Right renal cortex interstitium (tissue), 3 donors: ENCODE data around the gene EFNB2. TPM values are rescaled to one million over a fixed set of nuclear protein-coding genes. Genes with fewer than 3 reads are reported as not detected.

Source experiments
- DNase-seq, 3 donors: peaks; one replicate each; pipeline ENCODE4 v3.0.0-alpha.2; 2013; ENCODE audit warnings: low read depth in 3 of 3, low spot score in 2 of 3
- polyA plus RNA-seq, 3 donors: library from polyadenylated mRNA; unstranded; fragments of 120-200 nt; gene quantifications; one replicate each; pipeline ENCODE4 v1.2.1, GENCODE V29; 2013; ENCODE audit not compliant: insufficient read length in 3 of 3

EFNB2 gene
- polyA plus RNA-seq, 3 donors = 137 to 149 (median 149) TPM

DNA sequence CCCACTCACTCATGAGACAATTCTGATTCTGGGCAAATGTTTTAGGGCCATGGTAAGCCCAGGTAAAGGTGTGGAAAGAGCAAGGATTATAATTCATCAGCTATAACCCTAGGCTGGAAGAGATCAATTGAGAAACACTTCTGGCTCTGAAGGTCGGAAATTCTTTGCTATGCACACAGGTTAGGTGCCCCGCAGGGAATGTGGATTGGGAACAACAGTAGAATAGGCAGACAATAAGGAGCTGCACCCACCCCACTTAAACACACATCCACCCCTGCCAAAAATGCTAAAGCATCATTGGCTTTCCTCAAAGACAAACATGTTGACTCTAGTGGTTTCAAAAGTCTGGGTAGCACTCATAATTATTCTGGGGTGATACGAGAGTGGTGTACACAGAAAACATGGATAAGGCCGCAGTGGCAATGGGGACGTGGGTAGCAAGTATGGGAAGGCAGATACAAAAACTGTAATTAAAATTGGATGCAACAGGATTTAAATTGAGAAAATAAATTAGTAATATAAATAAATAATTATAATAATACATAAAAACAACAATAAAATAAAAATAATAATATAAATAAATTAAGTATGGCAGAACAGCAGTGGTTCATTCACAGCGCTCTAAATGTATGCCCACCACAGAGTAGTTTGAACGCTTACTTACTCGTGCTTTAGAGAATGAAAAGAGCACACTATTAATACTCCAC lies 8.6 kb downstream of the EFNB2 start:
- no peak for DNase-seq

DNA sequence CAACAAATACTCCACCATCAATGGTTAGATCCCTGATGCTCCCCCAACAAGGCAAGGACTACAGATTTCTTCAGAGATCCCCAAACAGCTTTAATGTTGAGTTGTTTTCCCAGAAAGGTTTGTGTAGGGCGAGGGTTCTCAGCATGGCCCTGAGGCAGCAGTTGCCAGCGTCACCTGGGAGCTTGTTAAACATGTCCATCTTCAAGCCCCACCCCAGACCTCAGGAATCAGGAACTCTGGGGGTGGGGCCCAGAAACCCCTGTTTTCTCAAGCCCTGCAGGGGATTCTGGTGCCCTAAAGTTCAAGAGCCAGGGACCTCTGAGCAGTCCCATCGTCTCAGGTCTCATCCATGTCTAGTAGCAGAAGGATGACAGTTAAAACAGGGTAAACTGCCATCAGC lies 9.6 kb downstream of the EFNB2 start:
- no peak for DNase-seq

DNA sequence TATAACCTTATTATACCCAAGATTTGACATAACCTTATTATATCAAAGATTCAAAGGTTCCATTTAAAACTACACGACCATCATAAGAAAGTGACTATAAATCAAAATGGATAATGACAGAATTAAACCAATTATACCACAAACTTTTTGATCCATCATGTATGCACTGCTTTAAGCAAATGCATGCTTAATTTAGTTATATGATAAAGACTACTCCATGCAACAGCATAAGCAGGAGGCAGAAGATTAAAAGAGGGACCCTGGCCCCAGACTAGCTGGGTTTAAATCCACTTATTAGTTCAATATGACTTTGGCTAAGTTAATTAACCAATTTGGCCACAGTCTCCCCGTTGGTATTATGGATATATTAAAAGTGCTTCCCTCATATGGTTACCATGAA lies 11.4 kb downstream of the EFNB2 start:
- no peak for DNase-seq

DNA sequence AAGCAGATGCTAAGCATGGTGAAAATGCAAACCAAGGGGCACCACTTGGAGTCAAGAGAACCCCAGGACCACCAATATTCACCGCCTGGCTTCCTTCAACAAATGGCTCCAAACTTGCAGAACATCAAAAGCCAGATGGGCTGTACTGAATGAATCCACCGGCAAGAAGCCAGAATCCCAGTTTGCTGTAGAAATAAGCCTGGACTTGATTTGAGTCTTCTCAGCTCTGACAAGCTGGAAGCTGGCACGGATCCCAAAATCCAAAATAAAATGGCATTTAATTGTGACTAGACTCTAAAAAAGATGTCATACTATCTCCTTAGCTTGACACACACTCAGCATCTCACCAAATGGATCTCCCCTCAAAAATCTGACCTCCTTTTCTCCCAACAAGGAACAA lies 11.9 kb downstream of the EFNB2 start:
- no peak for DNase-seq

DNA sequence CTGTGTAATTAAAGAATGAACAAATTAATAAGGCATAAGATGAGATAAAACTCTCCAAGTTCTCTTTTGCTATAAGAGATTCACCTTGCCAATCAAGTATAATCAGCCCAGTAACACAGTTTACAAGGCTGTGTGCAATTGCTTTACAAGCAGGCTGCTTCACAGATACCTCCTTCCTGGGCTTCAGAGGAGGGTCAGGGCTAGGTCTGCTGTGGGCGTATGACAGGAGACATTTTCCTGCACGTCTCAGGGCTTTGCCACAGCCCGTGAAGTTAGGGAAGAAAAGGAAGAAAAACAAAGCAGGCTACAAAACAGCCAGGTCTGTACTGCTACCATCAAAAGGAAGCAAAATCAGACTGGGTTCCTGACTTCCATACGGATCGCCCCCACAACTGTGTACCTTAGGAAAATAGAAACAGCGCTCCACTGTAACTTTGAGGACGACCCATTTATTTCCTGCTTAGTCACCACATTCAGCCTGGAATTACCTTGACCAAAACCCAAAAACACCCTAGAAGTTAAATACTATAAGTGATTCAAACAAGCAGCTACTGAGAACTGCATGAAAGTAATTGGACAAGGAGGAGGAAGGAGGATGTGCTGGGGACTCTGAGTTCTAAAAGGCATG lies 12.4 kb downstream of the EFNB2 start:
- no peak for DNase-seq

DNA sequence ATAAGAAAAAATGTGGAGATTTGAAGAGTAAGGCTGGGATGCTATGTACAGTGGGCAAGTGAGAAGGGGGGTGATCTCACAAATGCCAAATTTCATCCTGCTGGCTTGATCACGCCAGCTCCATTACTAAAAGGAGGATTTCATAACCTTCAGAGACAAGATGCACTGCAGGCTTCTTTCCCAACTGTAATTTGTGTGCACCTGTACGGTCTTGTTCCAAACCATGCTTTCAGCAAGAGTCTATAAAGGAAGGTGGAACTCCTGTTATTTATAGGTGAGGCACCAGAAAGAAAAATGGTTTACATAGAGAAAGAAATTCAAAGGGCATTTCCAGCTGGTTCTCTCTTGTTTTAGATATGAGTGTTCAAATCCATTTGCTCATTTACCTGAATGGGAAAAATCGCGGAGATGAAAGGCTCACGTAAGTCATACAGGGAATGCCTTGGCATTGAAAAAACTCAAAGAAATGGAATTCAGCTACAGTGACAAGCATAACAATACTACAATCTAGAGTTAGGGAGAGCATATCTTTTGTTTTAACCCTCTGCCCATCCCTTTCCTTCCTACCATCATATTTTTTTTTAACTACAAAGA lies 13.3 kb downstream of the EFNB2 start:
- no peak for DNase-seq

DNA sequence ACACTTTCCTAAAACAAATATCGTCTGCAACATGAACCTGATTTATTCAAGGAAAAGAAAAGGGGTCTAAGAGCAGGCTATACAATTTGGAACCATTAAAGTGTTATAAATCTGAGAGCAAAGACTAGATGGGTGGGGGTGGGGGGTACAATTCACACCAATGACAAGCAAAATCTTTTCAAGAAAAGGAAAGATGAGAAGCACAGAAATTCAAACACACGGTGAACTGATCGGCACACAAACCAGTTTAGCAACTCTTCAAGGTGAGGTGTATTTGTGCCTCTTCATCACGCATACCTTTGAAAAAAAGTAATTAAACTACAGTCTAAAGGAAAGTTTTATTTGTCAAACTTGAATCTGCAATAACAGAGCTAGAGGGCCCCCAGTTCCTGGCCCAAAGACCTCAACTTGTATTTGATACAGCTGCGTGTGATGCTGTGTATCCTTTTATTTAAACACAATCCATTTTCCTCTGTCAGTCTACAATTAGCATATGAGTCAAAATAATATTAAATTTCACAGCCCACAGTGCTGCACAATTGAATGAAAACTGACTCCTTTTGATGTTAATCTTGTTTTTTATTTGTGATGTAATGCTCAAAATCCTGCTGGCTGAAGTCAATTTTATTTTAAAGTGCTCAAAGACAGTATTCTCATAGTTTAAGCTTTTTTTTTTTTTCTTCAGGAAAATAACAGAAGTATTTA lies 14.2 kb downstream of the EFNB2 start:
- DNase-seq = no peak

DNA sequence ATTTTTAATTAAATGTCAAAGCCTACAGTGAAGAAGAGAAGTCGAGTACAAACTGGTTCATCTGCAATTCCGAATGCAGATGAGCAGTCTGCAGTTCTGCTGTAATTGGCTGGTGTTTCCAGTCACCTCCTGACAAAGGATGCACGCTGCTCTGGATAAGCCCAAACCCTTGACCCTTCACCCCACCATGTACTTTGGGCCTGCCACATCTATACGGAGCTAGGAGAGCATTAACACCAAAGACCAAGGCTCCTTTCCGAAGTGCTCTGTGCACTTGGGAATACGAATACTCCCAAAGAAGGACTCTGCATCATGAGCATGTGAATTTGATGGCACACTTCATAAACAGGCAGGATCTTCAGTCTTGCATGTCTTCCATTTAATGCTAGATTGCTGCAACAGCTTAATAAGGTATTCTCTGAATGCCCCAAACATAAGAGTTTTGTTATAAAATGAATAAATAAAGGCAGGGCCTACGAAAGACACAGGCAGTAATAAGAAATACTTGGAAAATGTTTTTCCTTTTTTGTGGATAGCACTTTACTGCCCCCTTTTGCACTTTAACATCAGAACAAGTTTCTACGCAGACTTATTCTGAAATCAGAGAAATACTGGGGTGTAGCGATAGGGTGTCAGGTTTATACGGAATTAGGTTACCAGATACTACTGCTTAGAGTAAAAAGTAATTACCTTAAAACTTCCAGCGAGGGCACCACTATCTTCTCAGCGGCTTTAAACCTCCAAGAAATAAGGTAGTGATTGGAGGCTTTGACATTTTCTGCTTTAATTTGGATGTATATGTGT lies 15.0 kb downstream of the EFNB2 start:
- peak in 1 of 3 donors; percentile 43 for DNase-seq

DNA sequence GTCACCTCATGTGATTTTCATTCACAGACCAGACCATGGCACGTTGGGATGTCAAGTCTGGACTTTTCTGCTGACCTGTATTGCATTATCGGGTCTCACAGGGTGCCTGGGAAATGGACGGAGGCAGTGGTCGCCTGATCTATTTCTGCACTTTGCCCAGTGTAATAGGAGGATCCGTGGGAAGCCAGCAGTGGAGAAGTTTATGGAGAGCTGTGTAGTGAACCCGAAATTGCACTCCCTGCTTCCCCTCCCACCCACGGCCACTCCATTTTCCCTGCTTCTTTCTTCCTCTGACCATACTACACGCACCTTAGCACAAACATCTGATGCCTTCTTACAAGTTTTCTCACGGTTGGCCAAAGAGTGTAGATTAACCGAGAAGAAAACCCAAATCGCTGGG lies 16.9 kb downstream of the EFNB2 start:
- no peak for DNase-seq

DNA sequence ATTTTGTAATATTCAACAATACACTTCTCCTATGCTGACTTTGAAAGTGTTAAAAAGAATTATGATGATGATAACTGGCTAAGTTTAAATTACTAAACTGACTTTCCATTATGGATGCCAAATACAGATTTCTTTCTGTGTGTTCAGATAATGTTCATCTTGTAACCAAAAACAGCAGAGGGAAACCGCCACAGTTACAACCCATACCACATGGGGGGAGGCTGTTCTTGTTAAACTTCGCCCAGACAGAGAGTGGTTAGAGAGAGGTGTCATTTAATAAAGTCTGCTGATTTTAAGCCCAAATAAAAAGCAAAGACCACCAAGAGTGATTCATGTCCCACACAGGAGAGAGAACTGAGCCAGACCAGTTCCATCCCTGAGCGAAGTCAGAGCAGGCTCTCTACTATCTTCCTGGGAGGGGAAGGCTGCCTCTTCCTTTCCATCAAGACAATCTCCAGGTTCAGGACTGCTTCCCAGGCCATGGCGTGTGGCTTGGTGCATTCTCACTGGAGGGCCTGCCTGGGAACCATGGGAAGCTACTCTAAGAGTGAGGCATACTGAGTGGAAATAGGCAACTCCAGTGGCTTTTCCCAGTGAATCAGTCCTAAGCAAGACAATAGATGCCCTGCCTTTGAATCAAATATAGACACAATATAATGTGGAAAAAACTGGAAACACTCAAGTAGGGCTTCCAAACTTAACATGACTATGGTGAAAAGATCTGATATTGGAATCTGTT lies 18.2 kb downstream of the EFNB2 start:
- DNase-seq = no peak

DNA sequence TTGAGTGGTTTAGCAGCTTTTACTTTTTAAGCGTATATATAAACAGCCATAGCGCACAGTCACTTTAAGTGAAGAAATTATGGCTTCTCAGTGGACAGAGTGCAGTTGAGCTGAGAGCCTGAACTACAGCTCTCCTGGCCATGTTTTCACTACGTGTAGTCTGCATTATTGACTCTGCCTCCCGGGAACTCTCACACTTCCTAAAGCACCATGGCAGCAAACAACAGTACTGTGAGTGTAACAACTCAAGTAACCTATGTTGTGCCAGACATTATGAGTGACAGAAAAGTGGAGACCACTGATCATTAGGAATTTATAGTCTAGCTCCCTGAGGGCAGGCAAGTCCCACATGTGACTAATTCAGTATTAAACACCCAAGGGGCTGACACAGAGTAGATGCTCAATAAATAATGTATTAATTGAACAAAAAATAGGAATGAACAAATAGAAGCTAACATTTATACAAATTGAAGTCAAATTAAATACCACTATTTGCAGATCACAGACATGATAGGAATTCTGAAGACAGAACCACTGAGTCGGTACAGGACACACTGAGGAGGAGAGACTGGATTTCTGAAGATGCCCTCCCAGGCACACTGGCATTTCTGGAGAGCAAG lies 19.7 kb downstream of the EFNB2 start:
- DNase-seq = no peak

DNA sequence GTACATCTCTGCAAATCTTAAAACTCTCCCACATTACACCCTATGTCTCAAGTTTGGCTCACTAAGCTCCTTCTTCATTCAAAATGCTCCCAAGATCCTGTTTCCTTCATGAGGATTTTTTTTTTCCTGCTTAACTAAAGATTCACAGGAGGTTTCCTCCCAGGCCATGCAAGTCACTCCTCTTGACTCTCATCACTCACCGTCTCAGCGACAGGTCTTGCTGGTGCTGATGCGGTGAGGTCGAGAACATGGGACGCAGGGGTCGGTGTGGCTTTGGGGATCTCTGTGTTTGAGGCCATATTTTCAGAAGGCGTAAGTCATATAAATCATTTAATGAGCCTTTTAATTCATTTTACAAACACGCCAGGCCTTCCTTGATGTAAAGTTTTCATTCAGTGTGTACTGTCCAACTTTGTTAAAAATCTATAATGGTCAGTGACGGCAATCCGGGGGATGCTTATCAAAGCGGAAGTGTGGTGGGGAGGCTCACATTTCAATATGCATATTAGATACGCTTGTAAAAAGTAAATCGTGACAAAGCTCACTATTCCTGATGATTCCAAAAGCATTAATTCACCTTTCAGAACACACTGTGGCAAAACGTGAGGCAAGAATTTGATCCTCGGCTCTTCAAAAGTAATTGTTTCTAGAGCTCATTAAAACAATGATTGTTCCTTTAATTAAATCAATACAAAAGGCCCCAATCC lies 20.4 kb downstream of the EFNB2 start:
- DNase-seq = no peak

DNA sequence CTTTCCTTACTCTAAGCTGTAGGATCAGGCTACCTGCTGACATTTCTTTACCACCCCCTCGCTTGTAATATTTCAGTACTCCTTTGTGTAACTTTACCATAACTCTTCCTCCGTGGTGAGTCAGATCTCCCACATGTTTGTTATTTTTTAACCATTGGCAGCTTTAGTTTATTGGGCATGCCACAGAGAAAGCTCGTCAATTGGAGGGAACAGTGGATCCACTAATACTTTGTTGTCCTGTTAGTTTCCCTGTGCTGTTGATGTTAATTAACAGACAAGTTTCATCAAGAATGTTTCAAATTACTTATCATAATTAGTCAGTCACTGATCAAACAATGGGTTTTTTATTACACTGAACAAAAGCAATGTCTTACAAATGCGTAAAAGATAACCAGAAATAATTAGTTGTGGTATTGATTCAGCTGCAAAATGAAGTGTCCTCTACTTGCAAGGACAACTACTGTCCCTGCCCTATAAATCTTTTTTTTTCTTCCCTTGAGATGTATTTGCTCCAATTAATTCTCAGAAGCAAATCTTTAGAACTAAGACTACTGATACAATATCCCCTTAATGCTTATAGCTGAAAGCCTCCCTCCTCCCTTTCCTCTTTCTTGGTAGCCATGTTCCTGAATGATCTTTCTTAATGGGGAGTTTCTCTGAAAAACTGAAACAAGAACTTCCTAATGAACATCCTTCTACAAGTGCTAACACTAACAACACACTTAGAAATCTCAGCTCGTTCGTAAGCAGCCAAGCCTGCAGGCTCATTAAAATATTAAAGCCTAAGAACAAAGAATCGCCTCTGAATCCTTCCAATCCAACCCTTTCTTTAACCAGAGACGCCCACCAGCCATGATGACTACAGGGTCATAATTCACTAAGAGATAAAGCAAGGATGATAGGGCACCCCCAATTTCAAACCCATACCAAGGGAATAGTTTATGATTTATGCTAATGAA lies 22.2 kb downstream of the EFNB2 start:
- no peak for DNase-seq

DNA sequence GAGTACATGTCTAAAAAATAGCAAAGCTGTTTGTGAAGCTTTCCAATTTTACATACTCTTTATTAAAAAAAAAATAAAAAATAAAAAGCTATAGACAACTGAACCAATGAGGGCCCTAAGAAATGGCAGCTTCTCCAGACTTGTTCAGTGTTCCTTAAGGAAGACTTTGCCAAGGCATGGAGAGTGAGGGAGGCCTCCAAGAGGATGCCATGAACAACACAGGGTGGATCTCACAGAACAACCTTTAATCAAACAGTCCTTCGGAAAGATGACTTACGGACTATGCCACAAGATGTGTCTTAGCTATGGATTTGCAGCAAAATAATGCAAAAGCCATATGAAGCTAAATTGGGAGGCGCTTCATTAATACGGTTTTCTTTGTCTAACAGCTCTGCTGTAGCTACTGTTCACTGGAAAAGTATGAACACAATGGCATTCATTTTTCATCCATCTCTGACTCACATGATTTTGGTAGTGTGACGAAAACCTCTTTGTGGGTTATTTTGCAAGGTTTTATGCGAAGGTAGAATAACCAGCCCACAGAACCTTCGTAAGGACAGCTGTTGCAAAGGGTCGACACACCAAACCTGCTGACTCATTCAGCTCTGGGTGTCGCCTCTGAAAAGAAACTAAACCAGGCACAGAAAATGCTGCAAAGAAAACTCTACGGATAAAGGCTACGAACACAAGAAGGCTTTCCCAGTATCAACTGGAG lies 27.7 kb downstream of the EFNB2 start:
- DNase-seq = no peak

DNA sequence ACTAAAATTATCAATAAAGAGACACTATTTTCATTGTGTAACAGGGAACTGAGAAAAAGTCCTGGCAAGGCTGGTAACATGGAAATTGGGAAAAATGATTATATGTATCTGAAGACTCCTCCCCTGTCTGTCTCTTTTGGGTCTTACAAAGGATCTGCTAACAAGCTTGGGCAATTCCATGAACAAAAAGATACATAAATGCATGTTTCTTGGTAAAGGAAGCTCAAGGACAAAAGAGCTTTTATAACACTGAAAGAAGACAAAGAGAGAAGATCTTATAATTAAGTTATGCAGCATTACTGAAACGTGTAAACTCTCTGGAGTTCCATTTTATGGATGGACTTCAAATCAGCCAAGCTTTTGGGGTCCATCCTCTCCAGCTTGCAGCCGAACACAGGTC lies 29.2 kb downstream of the EFNB2 start:
- DNase-seq = no peak

DNA sequence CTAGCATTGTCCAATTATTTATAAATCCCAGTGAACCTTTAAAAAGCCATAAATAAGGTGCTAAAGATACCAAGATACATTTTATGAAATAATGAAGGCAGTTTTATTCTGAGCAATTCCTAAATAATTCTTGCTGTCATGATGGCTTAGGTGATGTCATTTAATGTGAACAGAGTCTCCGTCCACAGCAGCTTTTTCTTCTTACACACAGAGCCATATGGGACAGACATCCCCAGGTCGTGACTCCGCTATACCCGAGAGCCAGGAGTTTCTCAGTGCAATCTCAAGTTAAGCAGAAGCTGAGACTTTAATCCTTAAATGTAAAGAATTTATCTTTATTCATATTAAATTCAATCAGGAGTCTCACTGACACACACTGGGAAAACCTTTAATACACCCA lies 29.7 kb downstream of the EFNB2 start:
- DNase-seq = no peak

DNA sequence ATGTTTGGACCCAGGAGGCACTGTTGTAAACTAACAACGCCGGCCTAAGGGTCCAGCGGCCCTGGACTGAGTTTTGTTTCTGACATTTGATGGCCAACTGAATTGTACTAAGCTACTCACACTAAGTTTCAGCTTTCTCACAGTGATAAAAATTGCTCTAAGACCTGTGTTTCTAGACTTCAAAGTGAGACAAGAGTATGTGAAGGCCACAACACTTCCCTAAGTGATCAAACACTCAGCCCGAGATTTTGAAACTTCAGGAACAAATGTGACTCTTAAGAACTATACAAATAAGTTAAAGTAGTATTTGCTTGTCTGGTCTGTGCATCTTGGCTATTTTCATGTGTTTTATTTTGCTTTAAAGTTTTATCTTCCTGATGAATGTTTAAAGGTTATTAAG lies 30.2 kb downstream of the EFNB2 start:
- DNase-seq = no peak
